ENCODE measurements around the gene CA12. TPM values are rescaled to one million over a fixed set of nuclear protein-coding genes. Genes with fewer than 3 reads are reported as not detected.

Gene CA12
- polyA plus RNA-seq, 3 donors = not detected

DNA sequence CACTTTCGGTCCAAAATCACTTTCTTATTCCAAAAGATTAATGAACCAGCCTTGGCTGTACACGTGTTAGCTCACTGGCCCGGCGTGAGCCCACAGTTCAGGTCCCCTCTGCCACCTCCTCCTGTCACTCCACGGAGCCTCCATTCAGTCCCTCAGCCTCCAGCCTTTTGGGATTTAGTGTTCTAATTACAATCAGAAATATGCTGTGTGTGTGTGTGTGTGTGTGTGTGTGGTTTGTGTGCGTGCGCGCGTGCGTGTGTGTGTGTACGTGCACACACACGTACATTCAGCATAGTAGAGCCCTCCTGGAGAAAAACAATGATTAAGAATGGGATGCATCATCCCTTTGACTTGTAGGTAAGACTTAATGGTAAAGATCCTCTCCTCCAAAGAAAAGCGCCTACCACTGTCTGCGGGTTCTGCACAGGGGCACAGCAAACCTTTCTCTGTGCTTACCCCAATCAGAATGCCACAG is 801 bp downstream of the CA12 start:
- H3K4me3 ChIP-seq (replicated peaks in 1 of 3; ENCODE audit: low read depth in 2 of 3, low read length in 3 of 3) = peak overlapping the region in 1 of 3 experiments; percentile 73
- H3K4me2 ChIP-seq (replicated peaks; ENCODE audit: extremely low read depth, low read length, poor library complexity, severe bottlenecking) = peak overlapping the region; percentile 80
- H3K79me2 ChIP-seq (ENCODE audit: insufficient read depth, low read length) = no peaks in the 10 kb centered on the region
- Mint-ChIP-seq H3K4me1 (peaks cover 25% of the 10 kb centered on the region), H3K36me3 (no peaks in the 10 kb centered on the region), H3K9me3 (peaks cover 0 to 11% (median 0%) of the 10 kb centered on the region in 7 donors), H3K27me3 (ENCODE audit: low read depth in 3 of 3) (peaks cover 38 to 59% (median 51%) of the 10 kb centered on the region in 3 donors), H3K4me3 (peak overlapping the region; percentile 74 to 91), H3K27ac (no peak overlapping the region)
- H3K9me3 ChIP-seq (replicated peaks in 1 of 2; ENCODE audit: control insufficient read depth in 1 of 2, insufficient read depth in 1 of 2, low read length in 2 of 2) = peaks cover 0 to 9% of the 10 kb centered on the region in 2 donors
- H2AFZ ChIP-seq (ENCODE audit: insufficient read depth, low read depth, low read length, poor library complexity, severe bottlenecking) = peak overlapping the region; percentile 80
- H3K27ac ChIP-seq (ENCODE audit: low read depth in 1 of 2, low read length in 2 of 2) = no peak overlapping the region
- H3K9ac ChIP-seq (ENCODE audit: insufficient read depth, low read length, poor library complexity, severe bottlenecking) = no peak overlapping the region
- intact Hi-C loops (cut with micrococcal nuclease) = no loop called here
- H3K27me3 ChIP-seq (ENCODE audit: control insufficient read depth in 2 of 2, insufficient read depth in 2 of 2, low read length in 2 of 2) = peaks cover 30 to 54% of the 10 kb centered on the region in 2 donors
- WGBS (ENCODE audit: insufficient coverage) = 76% methylated on average over 5 of the region's 14 CpGs
- no peak for DNase-seq
- H3K36me3 ChIP-seq (replicated peaks in 1 of 2; ENCODE audit: control insufficient read depth in 1 of 2, insufficient read depth in 2 of 2, low read length in 2 of 2) = no peaks in the 10 kb centered on the region
- TF ChIP-seq CTCF (IDR thresholded peaks at IDR 0.05) = no peak
- H4K20me1 ChIP-seq (ENCODE audit: insufficient read depth, low read length) = no peaks in the 10 kb centered on the region
- peaks cover 9 to 17% of the 10 kb centered on the region in 2 donors for H3K4me1 ChIP-seq (ENCODE audit: control insufficient read depth in 1 of 2, insufficient read depth in 2 of 2, low read length in 2 of 2)

DNA sequence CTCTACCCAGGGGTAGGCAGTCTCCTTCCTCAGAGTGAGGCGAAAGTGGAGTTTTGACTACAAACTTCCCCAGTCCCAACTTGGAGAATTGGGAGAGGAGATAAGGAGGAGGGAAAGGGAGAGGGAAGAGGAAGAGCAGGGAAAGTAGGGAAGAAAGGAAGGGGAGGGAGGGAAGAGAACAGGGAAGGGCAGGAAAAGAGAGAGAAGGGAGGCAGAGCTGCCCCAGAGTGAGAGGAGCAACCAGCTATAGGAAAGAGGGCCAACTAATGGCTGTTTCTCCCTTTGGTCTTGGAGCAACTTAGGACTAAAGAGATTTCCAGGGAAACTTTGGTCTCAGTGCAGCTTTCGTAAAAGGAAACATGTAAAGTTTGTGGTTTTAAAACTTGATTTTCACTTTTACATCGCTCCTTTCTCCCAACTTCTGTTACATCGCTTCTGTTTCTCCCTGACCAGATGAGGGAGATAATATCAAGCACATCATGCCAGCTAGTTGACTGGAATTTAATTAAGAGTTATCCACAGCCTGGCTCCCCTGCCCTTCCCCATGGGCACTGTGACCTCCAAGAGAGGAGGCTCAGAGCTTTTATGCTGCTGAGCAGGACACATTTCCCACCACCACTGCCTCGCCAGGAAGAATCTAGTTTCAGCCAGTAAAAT is 1.4 kb downstream of the CA12 start:
- Mint-ChIP-seq H3K9me3 (peaks cover 0 to 10% (median 0%) of the 10 kb centered on the region in 7 donors), H3K4me3 (peak overlapping the region in 1 of 2 donors; percentile 91), H3K27ac (no peak overlapping the region), H3K36me3 (no peaks in the 10 kb centered on the region), H3K4me1 (peaks cover 27% of the 10 kb centered on the region), H3K27me3 (ENCODE audit: low read depth in 3 of 3) (peaks cover 38 to 59% (median 50%) of the 10 kb centered on the region in 3 donors)
- Histone ChIP-seq H3K79me2 (ENCODE audit: insufficient read depth, low read length) (no peaks in the 10 kb centered on the region), H3K4me2 (replicated peaks; ENCODE audit: extremely low read depth, low read length, poor library complexity, severe bottlenecking) (no peak overlapping the region), H3K9me3 (replicated peaks in 1 of 2; ENCODE audit: control insufficient read depth in 1 of 2, insufficient read depth in 1 of 2, low read length in 2 of 2) (peaks cover 0 to 9% of the 10 kb centered on the region in 2 donors), H2AFZ (ENCODE audit: insufficient read depth, low read depth, low read length, poor library complexity, severe bottlenecking) (no peak overlapping the region), H3K27me3 (ENCODE audit: control insufficient read depth in 2 of 2, insufficient read depth in 2 of 2, low read length in 2 of 2) (peaks cover 30 to 54% of the 10 kb centered on the region in 2 donors), H3K9ac (ENCODE audit: insufficient read depth, low read length, poor library complexity, severe bottlenecking) (no peak overlapping the region), H3K4me1 (ENCODE audit: control insufficient read depth in 1 of 2, insufficient read depth in 2 of 2, low read length in 2 of 2) (peaks cover 9 to 18% of the 10 kb centered on the region in 2 donors), H3K4me3 (replicated peaks in 1 of 3; ENCODE audit: low read depth in 2 of 3, low read length in 3 of 3) (no peak overlapping the region), H4K20me1 (ENCODE audit: insufficient read depth, low read length) (no peaks in the 10 kb centered on the region), H3K27ac (ENCODE audit: low read depth in 1 of 2, low read length in 2 of 2) (no peak overlapping the region), H3K36me3 (replicated peaks in 1 of 2; ENCODE audit: control insufficient read depth in 1 of 2, insufficient read depth in 2 of 2, low read length in 2 of 2) (no peaks in the 10 kb centered on the region)
- DNase-seq = no peak
- intact Hi-C loops (cut with micrococcal nuclease) = no loop called here
- 80% methylated on average over 1 of the region's 5 CpGs for WGBS (ENCODE audit: insufficient coverage)
- no peak for TF ChIP-seq CTCF (IDR thresholded peaks at IDR 0.05)

Measured in CD14-positive monocyte (primary cell).